GM10248 (cell line): Measurements from ENCODE around the gene IQCF6.

Experiments
- CTCF ChIA-PET: fragments of 300-600 bp; sonication (Branson Sonifier 250); formaldehyde crosslinking; extraction: SDS; loops from one replicate; lab custom pipeline; 2021; ENCODE audit warnings: antibody characterized with exemption; lab: Yijun Ruan, JAX
- POLR2A ChIA-PET: fragments of 350-650 bp; sonication (Branson Sonifier 250); formaldehyde crosslinking; extraction: SDS; loops from one replicate; lab custom pipeline; 2020; ENCODE audit warnings: antibody characterized with exemption; lab: Yijun Ruan, JAX
- DNase-seq: peaks from one replicate; pipeline ENCODE4 v3.0.0; 2012; ENCODE audit errors: extremely low spot score
- CTCF ChIP-seq: IDR thresholded peaks from 2 replicates; pipeline ENCODE4 v1.5.1; 2012; ENCODE audit warnings: mild to moderate bottlenecking, low read depth; ENCODE audit errors: extremely low read depth, missing control alignments, control extremely low read depth

Gene IQCF6

GRCh38 chr3:51779137-51779536 lies at the start of gene IQCF6:
IQCF6 (minus strand) TSS chr3:51779237; CDS start chr3:51779224, 13 bp downstream.
- CTCF ChIA-PET, result no interaction called here
- POLR2A ChIA-PET, result no interaction called here
- no peak for TF ChIP-seq CTCF
- no peak for DNase-seq

- no peak for DNase-seq
- ChIA-PET CTCF (interaction anchor here (1.0 kb wide), 1 partner anchor 9 kb away, joined by 3 read pairs; no protein-coding TSS in a partner anchor), POLR2A (no interaction called here)
- no peak for TF ChIP-seq CTCF
These were observed 49.3 kb upstream of the IQCF6 start for GRCh38 chr3:51828297-51828696.

- CTCF ChIA-PET, result interaction anchor here (0.9 to 1.5 kb wide), 9 partner anchors 8 to 47 kb away, joined by 3 to 4 read pairs (median 3); no protein-coding TSS in a partner anchor
- DNase-seq, result peak; percentile 28
- POLR2A ChIA-PET, result no interaction called here
- peak; percentile 12 for TF ChIP-seq CTCF
These were observed 40.8 kb upstream of the IQCF6 start for GRCh38 chr3:51819709-51820406.

GRCh38 chr3:51819151-51819550 lies 40.1 kb upstream of the IQCF6 start:
- no peak for TF ChIP-seq CTCF
- CTCF ChIA-PET, result interaction anchor here (1.2 to 1.5 kb wide), 5 partner anchors 9 to 48 kb away, joined by 3 to 4 read pairs (median 3); no protein-coding TSS in a partner anchor
- POLR2A ChIA-PET, result no interaction called here
- DNase-seq, result no peak

GRCh38 chr3:51817375-51817774 lies 38.3 kb upstream of the IQCF6 start:
- ChIA-PET POLR2A (no interaction called here), CTCF (no interaction called here)
- DNase-seq, result no peak
- no peak for TF ChIP-seq CTCF

- POLR2A ChIA-PET, result no interaction called here
- CTCF ChIA-PET, result no interaction called here
These were observed 37.7 kb upstream of the IQCF6 start for GRCh38 chr3:51816723-51817122.

More at GRCh38 chr3:51816723-51817122, 37.7 kb upstream of the IQCF6 start:
- TF ChIP-seq CTCF, result no peak
- no peak for DNase-seq
